Spleen (tissue), 11 donors: ENCODE results near the gene DOCK1. TPM values are rescaled to one million over a fixed set of nuclear protein-coding genes. Genes with fewer than 3 reads are reported as not detected.

ENCODE experiments used
- DNase-seq: peaks from one replicate; pipeline ENCODE4 v3.0.0-alpha.2; 2020
- H3K27ac ChIP-seq, 8 donors: fragments of 200-600 bp; sonication (generic) in 7 of 8; 1 replicate in 4 of 8; 2 replicates in 4 of 8; pipeline versions ENCODE4 v1.5.0 to v1.8.0; 2016 to 2021; ENCODE audit warnings: inconsistent platforms in 4 of 8, mild to moderate bottlenecking in 4 of 8, moderate library complexity in 1 of 8
- H3K27me3 ChIP-seq, 7 donors: fragments of 200-600 bp; sonication (generic) in 6 of 7; replicated peaks in 1 of 7; 1 replicate in 4 of 7; 2 replicates in 3 of 7; pipeline versions ENCODE4 v1.5.0 to v1.8.0; 2016 to 2021; ENCODE audit warnings: inconsistent platforms in 3 of 7, mild to moderate bottlenecking in 1 of 7
- H3K36me3 ChIP-seq, 6 donors: fragments of 200-600 bp; sonication (generic) in 5 of 6; 1 replicate in 4 of 6; 2 replicates in 2 of 6; pipeline versions ENCODE4 v1.5.0 to v1.8.0; 2016 to 2021; ENCODE audit warnings: inconsistent platforms in 2 of 6
- H3K4me1 ChIP-seq, 6 donors: fragments of 200-600 bp; sonication (generic) in 5 of 6; 1 replicate in 3 of 6; 2 replicates in 3 of 6; pipeline versions ENCODE4 v1.5.0 to v1.8.0; 2016 to 2021; ENCODE audit warnings: inconsistent platforms in 3 of 6
- H3K4me3 ChIP-seq, 8 donors: fragments of 200-600 bp; sonication (generic) in 7 of 8; 1 replicate in 4 of 8; 2 replicates in 4 of 8; pipeline versions ENCODE4 v1.5.0 to v1.8.0; 2016 to 2021; ENCODE audit warnings: inconsistent platforms in 4 of 8, mild to moderate bottlenecking in 4 of 8, moderate library complexity in 2 of 8
- H3K9me3 ChIP-seq, 8 donors: fragments of 200-600 bp; sonication (generic) in 7 of 8; 1 replicate in 4 of 8; 2 replicates in 4 of 8; pipeline versions ENCODE4 v1.5.0 to v1.8.0; 2016 to 2021; ENCODE audit warnings: inconsistent platforms in 4 of 8
- CTCF ChIP-seq, 11 experiments: fragments of 200-600 bp in 7 of 11; fragments of 450-650 bp in 4 of 11; sonication (generic) in 4 of 11; IDR thresholded peaks in 8 of 11; conservative IDR thresholded peaks in 3 of 11; 1 replicate in 7 of 11; 2 replicates in 4 of 11; pipeline versions ENCODE4 v1.4.0 to v1.8.0; 2016 to 2021; ENCODE audit warnings: antibody characterized with exemption in 11 of 11, inconsistent platforms in 4 of 11, mild to moderate bottlenecking in 1 of 11
- POLR2A ChIP-seq, 3 donors: fragments of 450-650 bp; IDR thresholded peaks; one replicate each; pipeline ENCODE4 v1.5.1; 2017; ENCODE audit warnings: antibody characterized with exemption in 3 of 3, mild to moderate bottlenecking in 1 of 3
- POLR2AphosphoS5 ChIP-seq, 3 donors: sonication (generic); formaldehyde crosslinking; IDR thresholded peaks; one replicate each; pipeline ENCODE4 v1.5.1; 2017; ENCODE audit warnings: antibody characterized with exemption in 3 of 3
- WGBS, 5 donors: extraction: QIAGEN DNeasy Blood & Tissue Kit in 3 of 5; methylation state at CpG; one replicate each; pipeline versions ENCODE4 v1.1.5 to v1.1.7; 2013 to 2018; 5-methylcytosine and 5-hydroxymethylcytosine counted together
- intact Hi-C: fragments of 100-400 bp; cut with DNase I; formaldehyde crosslinking; loops from one replicate; pipeline ENCODE4 v1.15.0; 2023; ENCODE audit warnings: low total_unique reads
- polyA plus RNA-seq, 3 donors: library from polyadenylated mRNA; stranded (reverse); fragments of 200-250 nt; gene quantifications; one replicate each; pipeline ENCODE4 v1.2.1, GENCODE V29; 2013
- total RNA-seq, 7 donors: library from RNA; depleted of rRNA in 3 of 7; stranded (reverse); fragments of >200 nt in 3 of 7; fragmentation: NEBNext Ultra II Directional in 4 of 7; extraction: Animal tissue kit (Norgen Biotek cat#: 25700) in 4 of 7; gene quantifications; one replicate each; pipeline versions ENCODE4 v1.1.0 to v1.2.1, GENCODE V29; 2016 to 2021
- donor health status: healthy with polysubstance abuse.
- donor health status: DM: no; HTN: no; CAD: no; lungs with moderate emphysema.
- donor health status: DM: no; HTN: no; CAD: no.
- donor health status: Bipolar disorder and iron deficiency.
- donor health status: healthy.
- donor health status: DM: no; HTN: no; CAD: no.
- donor health status: DM: yes; HTN: yes; CAD: no.

DOCK1 gene
- total and polyA plus RNA-seq, 10 donors, result 2.2 to 40.5 (median 25.1) TPM

- WGBS, 5 donors, result 79 to 95% (median 89%) methylated on average over 7 to 8 of the region's 8 CpGs
- H3K36me3 ChIP-seq, result peaks cover 0 to 58% (median 12%) of the 10 kb centered on the region in 6 donors
- H3K9me3 ChIP-seq, result no peaks in the 10 kb centered on the region
- no peak overlapping the region for H3K4me3 ChIP-seq
- TF ChIP-seq POLR2A (IDR thresholded peaks at IDR 0.05) (no peak), CTCF (IDR thresholded peaks at IDR 0.05 in 8 of 11, conservative IDR thresholded peaks at IDR 0.05 in 3 of 11) (no peak), POLR2AphosphoS5 (IDR thresholded peaks at IDR 0.05) (no peak)
- intact Hi-C loops, result no loop called here
- H3K4me1 ChIP-seq, result no peaks in the 10 kb centered on the region
- no peaks in the 10 kb centered on the region for H3K27me3 ChIP-seq
- H3K27ac ChIP-seq, result no peak overlapping the region
- DNase-seq, result no peak
Measured at GRCh38 chr10:127423218-127423915, 518.1 kb downstream of the DOCK1 start.

- H3K9me3 ChIP-seq, result peaks cover 0 to 6% (median 0%) of the 10 kb centered on the region in 8 donors
- intact Hi-C loops, result no loop called here
- no peaks in the 10 kb centered on the region for H3K4me1 ChIP-seq
- H3K4me3 ChIP-seq, result no peak overlapping the region
- TF ChIP-seq POLR2A (IDR thresholded peaks at IDR 0.05) (no peak), POLR2AphosphoS5 (IDR thresholded peaks at IDR 0.05) (no peak), CTCF (IDR thresholded peaks at IDR 0.05 in 8 of 11, conservative IDR thresholded peaks at IDR 0.05 in 3 of 11) (no peak)
- 86 to 92% (median 90%) methylated on average over 12 of the region's 12 CpGs for WGBS, 5 donors
- no peak for DNase-seq
- H3K27ac ChIP-seq, result no peak overlapping the region
- H3K36me3 ChIP-seq, result peaks cover 0 to 46% (median 9%) of the 10 kb centered on the region in 6 donors
- H3K27me3 ChIP-seq, result no peaks in the 10 kb centered on the region
Measured at GRCh38 chr10:127424594-127425264, 519.5 kb downstream of the DOCK1 start.

- no peaks in the 10 kb centered on the region for H3K4me1 ChIP-seq
- H3K9me3 ChIP-seq, result peaks cover 0 to 7% (median 0%) of the 10 kb centered on the region in 8 donors
- H3K4me3 ChIP-seq, result no peak overlapping the region
- DNase-seq, result no peak
- intact Hi-C loops, result no loop called here
- peaks cover 0 to 37% (median 9%) of the 10 kb centered on the region in 6 donors for H3K36me3 ChIP-seq
- no peak overlapping the region for H3K27ac ChIP-seq
- H3K27me3 ChIP-seq, result no peaks in the 10 kb centered on the region
- TF ChIP-seq CTCF (IDR thresholded peaks at IDR 0.05 in 8 of 11, conservative IDR thresholded peaks at IDR 0.05 in 3 of 11) (no peak), POLR2A (IDR thresholded peaks at IDR 0.05) (no peak), POLR2AphosphoS5 (IDR thresholded peaks at IDR 0.05) (no peak)
- WGBS, 5 donors, result 79 to 94% (median 89%) methylated on average over 4 of the region's 4 CpGs
Measured at GRCh38 chr10:127426746-127427145, 521.5 kb downstream of the DOCK1 start.

- H3K27me3 ChIP-seq, result no peaks in the 10 kb centered on the region
- H3K36me3 ChIP-seq, result peaks cover 0 to 39% (median 9%) of the 10 kb centered on the region in 6 donors
- intact Hi-C loops, result no loop called here
- TF ChIP-seq CTCF (IDR thresholded peaks at IDR 0.05 in 8 of 11, conservative IDR thresholded peaks at IDR 0.05 in 3 of 11) (no peak), POLR2A (IDR thresholded peaks at IDR 0.05) (no peak)
- H3K4me1 ChIP-seq, result no peaks in the 10 kb centered on the region
- H3K4me3 ChIP-seq, result no peak overlapping the region
- no peak overlapping the region for H3K27ac ChIP-seq
- H3K9me3 ChIP-seq, result peaks cover 0 to 11% (median 0%) of the 10 kb centered on the region in 8 donors
- DNase-seq, result no peak
- 91 to 96% (median 92%) methylated on average over 6 of the region's 6 CpGs for WGBS, 5 donors
Measured at GRCh38 chr10:127427926-127428325, 522.7 kb downstream of the DOCK1 start.
